ENCODE measurements around the gene FIGLA. TPM values are rescaled to one million over a fixed set of nuclear protein-coding genes. Genes with fewer than 3 reads are reported as not detected.

Gene FIGLA
- polyA plus RNA-seq, 1 donor, result not detected

DNA sequence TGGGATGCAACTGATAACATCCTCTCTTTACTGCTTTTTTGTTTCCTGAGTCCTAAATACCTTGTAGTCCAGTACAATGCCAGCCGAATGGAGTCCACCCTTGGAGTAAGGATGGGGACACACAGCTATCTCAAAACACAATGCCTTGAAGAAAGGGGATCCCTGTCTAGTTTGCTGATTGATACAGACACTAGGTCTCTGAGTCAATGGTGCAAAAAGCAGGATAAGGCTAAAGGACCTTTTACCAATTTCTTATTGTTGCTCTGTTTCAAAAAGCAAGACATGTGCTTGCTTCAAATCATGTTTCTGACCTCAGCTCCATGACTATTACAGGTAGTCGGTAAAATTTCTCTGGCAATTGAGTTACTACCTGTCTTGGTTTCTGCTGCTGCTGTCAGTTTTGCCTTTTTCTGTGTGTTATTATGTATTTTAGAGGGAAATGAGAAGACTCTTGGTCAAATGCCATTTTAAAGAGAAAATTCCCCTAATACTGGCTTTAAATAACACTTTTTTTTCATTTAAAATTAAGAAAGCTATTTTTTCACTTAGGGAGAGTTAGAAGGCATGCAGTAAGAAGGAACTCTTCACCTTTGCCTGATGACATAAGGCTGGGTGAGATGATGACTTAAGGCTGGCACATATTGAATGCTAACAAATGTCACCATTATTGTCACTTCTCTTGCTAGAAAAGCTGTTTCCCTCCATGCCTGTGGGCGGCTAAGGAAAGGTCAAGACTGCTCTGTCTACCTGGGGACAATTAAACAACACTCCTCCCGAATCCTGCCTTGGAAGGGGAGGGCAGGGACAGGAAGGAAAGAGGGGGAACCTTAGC, 4.9 kb upstream of the FIGLA start:
- Histone ChIP-seq H3K9me3 (ENCODE audit: control insufficient read depth, low read depth, low read length) (peaks cover under 1% of the 10 kb centered on the region), H3K36me3 (ENCODE audit: control insufficient read depth, insufficient read depth, low read length) (no peaks in the 10 kb centered on the region), H3K27me3 (ENCODE audit: control insufficient read depth, insufficient read depth, low read length) (peaks cover 39% of the 10 kb centered on the region), H3K4me1 (ENCODE audit: control insufficient read depth, insufficient read depth, low read length) (no peaks in the 10 kb centered on the region), H3K4me3 (ENCODE audit: low read length) (no peak overlapping the region), H3K27ac (ENCODE audit: low read length) (no peak overlapping the region)
- WGBS (ENCODE audit: insufficient coverage, low lambda C conversion rate), result no CpG with 5 or more reads among the region's 4 CpGs
- no peak for DNase-seq

DNA sequence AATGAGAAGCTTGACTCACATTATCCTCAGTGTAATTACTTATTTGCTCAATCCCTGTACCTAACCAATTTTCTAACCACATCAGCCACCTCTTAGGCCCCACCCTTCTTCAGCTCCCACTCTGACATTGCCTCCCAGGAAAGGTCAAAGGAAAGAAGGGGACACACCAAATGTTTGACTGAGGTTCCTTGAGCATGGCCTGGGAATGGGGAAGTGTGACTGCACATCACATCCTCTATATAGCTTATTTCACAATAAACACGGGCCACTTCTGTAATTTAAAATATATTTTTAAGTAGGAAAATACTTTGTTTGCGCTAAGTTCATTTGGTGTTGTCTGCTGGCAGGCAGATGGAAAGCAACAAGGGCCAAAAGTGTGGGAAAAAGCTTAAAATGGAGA, 3.0 kb upstream of the FIGLA start:
- H3K4me3 ChIP-seq (ENCODE audit: low read length), result no peak overlapping the region
- no peak for DNase-seq
- WGBS (ENCODE audit: insufficient coverage, low lambda C conversion rate), result 77% methylated on average over 2 of the region's 2 CpGs
- peaks cover 5% of the 10 kb centered on the region for H3K9me3 ChIP-seq (ENCODE audit: control insufficient read depth, low read depth, low read length)
- no peak overlapping the region for H3K27ac ChIP-seq (ENCODE audit: low read length)
- H3K36me3 ChIP-seq (ENCODE audit: control insufficient read depth, insufficient read depth, low read length), result no peaks in the 10 kb centered on the region
- peaks cover 54% of the 10 kb centered on the region for H3K27me3 ChIP-seq (ENCODE audit: control insufficient read depth, insufficient read depth, low read length)
- peaks cover 3% of the 10 kb centered on the region for H3K4me1 ChIP-seq (ENCODE audit: control insufficient read depth, insufficient read depth, low read length)

DNA sequence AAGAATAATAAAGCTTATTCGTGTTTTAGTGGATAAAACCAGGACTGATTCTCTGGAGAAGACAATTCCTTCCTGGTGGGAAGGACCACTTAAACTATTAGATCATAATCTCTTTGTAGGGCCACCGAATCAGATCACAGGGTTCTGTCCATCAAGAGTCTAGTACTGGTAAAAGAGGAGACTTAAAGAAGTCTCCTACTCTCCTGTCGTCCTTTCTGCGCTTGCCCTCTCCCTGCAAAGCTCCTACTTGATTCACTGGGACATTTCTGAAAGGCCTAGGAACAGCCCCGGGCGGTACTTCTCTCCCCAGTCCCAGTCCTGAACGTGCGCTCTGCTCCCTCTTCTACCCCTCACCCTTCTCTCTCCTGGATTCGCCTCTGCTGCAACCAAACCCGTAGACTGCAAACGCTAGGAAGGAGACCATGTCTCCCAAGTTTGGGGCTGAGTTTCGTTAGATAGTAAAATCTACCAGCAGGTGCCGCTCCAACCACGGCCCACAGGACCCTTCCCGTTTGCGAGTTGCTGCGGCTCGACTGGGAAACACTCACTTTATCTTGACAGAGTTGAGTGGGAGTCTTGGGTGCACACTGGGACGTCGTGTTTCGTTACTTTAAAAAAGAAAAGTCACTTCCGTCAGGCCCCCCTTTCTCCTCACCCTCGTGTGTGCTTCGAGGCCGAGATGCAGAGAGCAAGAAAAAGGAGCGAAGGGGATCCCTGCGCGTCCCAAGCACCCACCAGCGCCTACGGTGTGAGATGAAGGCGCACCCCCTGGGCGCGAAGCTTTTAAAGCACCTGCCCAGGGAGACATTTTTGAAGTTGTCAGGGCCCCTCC, 923 bp downstream of the FIGLA start:
- Histone ChIP-seq H3K4me1 (ENCODE audit: control insufficient read depth, insufficient read depth, low read length) (peaks cover 3% of the 10 kb centered on the region), H3K27ac (ENCODE audit: low read length) (no peak overlapping the region), H3K27me3 (ENCODE audit: control insufficient read depth, insufficient read depth, low read length) (peaks cover 76% of the 10 kb centered on the region), H3K4me3 (ENCODE audit: low read length) (no peak overlapping the region), H3K36me3 (ENCODE audit: control insufficient read depth, insufficient read depth, low read length) (no peaks in the 10 kb centered on the region), H3K9me3 (ENCODE audit: control insufficient read depth, low read depth, low read length) (peaks cover 5% of the 10 kb centered on the region)
- peak; percentile 17 to 41 for DNase-seq
- WGBS (ENCODE audit: insufficient coverage, low lambda C conversion rate), result no CpG with 5 or more reads among the region's 33 CpGs

DNA sequence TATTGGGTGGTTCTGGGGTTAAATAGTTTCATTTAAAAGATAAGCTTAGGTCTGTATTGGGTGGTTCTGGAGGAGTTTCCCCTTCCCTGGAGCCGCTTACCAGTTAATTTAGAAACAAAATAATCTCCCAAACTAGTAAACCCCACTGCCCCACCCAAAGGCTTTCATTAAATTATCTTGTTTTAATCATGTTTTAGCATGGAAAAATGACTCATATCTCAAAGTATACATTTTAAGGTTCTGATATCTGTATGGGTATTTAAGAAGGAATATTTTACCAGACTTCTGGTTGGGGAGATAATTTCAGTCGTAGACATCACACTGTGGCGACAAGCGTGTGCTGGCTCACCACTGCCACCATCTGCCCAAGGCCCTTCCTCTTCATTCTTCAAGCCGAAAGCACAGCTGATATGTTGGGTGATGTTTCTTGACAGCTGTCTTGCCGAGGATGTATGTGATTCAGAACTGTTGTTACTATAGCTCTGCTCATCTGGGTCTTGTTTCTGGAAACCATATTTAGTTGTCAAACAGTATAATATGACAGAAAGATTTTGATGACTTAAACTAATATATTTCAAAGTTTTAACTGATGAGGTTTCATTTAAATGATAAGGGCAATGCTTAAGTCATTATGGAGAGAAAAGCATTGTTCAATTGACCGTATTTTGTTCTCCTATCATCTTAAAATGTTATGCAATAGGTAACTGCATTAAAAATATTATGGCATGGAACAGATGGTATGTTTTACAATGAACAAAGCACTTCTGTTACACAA, 5.1 kb downstream of the FIGLA start:
- peaks cover 51% of the 10 kb centered on the region for H3K27me3 ChIP-seq (ENCODE audit: control insufficient read depth, insufficient read depth, low read length)
- peak in 1 of 2 donors; percentile 12 for DNase-seq
- H3K27ac ChIP-seq (ENCODE audit: low read length), result no peak overlapping the region
- H3K4me3 ChIP-seq (ENCODE audit: low read length), result no peak overlapping the region
- H3K4me1 ChIP-seq (ENCODE audit: control insufficient read depth, insufficient read depth, low read length), result peaks cover 3% of the 10 kb centered on the region
- H3K9me3 ChIP-seq (ENCODE audit: control insufficient read depth, low read depth, low read length), result peaks cover 5% of the 10 kb centered on the region
- WGBS (ENCODE audit: insufficient coverage, low lambda C conversion rate), result 50% methylated on average over 1 of the region's 7 CpGs
- H3K36me3 ChIP-seq (ENCODE audit: control insufficient read depth, insufficient read depth, low read length), result no peaks in the 10 kb centered on the region

DNA sequence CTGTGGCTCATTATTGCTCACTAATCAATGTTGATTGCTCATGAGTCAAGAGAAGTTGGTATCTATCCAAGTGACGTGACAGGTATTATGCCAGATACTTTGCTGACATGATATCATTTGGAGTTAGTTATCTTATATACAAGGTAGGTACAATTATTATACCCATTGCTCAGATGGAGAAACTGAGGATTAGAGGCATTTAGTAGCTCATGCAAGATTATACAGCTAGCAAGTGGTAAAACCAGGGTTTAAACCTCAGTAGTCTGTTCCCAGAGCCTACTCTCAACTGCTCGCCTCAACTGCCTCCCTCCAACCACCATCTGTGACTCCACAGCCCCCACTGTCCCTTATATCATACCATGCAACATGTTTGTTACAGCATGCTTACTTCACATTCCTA, 6.1 kb downstream of the FIGLA start:
- H3K27ac ChIP-seq (ENCODE audit: low read length), result no peak overlapping the region
- WGBS (ENCODE audit: insufficient coverage, low lambda C conversion rate), result no CpG with 5 or more reads among the region's 2 CpGs

DNA sequence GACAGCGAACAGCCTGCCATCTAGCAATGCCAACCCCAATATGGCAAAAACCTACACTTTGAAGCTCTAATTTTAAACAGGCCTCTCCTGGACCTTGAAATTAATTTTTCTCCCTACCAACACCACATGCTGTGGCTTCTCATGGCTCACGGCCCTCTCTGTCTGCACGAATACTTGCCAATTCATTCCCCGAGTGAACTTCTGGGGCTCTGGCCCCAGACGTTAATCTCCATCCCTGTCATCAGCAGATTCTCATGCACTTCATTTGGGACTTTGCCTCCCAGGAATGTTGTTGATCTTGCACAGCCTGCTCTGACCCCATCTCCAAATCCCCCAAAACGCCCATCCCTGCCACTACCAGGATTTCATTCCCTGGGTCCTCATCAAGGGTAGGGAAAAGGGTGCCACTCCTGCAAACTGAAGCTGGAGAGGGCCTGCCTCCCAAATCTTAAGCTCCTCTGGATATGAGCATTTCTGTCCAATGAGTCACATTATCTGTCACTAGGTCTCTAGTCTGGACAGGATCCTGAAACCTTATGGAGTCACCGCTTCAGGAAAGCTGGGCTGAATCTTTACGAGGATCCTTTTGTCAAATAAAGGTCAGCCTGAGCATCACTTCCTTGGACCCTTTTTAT, 10.4 kb downstream of the FIGLA start:
- Histone ChIP-seq H3K9me3 (ENCODE audit: control insufficient read depth, low read depth, low read length) (no peaks in the 10 kb centered on the region), H3K27ac (ENCODE audit: low read length) (no peak overlapping the region), H3K36me3 (ENCODE audit: control insufficient read depth, insufficient read depth, low read length) (no peaks in the 10 kb centered on the region), H3K4me3 (ENCODE audit: low read length) (no peak overlapping the region), H3K4me1 (ENCODE audit: control insufficient read depth, insufficient read depth, low read length) (no peaks in the 10 kb centered on the region), H3K27me3 (ENCODE audit: control insufficient read depth, insufficient read depth, low read length) (peaks cover 35% of the 10 kb centered on the region)
- DNase-seq, result no peak
- no CpG with 5 or more reads among the region's 8 CpGs for WGBS (ENCODE audit: insufficient coverage, low lambda C conversion rate)

More for the DNA sequence above, 6.1 kb downstream of the FIGLA start:
- no peak overlapping the region for H3K4me3 ChIP-seq (ENCODE audit: low read length)
- no peaks in the 10 kb centered on the region for H3K4me1 ChIP-seq (ENCODE audit: control insufficient read depth, insufficient read depth, low read length)
- peaks cover 49% of the 10 kb centered on the region for H3K27me3 ChIP-seq (ENCODE audit: control insufficient read depth, insufficient read depth, low read length)
- H3K9me3 ChIP-seq (ENCODE audit: control insufficient read depth, low read depth, low read length), result no peaks in the 10 kb centered on the region
- no peak for DNase-seq
- H3K36me3 ChIP-seq (ENCODE audit: control insufficient read depth, insufficient read depth, low read length), result no peaks in the 10 kb centered on the region

DNA sequence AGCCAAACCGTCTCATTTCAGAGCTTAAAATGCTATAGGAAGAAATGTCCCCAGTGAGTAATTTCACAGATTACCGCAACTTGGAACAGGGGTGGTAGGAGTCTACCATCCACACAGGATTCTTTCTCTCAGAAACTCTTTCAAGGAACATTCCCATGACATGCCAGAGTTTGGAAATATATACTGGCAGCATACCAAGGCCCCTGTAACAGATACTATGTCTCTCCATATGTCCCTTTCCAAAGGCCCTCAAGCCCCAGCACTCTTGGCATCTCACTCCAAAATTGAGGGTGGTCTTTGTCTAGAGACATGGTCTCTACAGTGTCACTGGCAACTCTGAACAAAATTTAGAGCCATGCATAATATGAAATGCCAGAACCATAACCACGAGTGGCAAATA, 11.0 kb downstream of the FIGLA start:
- Histone ChIP-seq H3K4me3 (ENCODE audit: low read length) (no peak overlapping the region), H3K27ac (ENCODE audit: low read length) (no peak overlapping the region), H3K9me3 (ENCODE audit: control insufficient read depth, low read depth, low read length) (no peaks in the 10 kb centered on the region), H3K4me1 (ENCODE audit: control insufficient read depth, insufficient read depth, low read length) (no peaks in the 10 kb centered on the region), H3K27me3 (ENCODE audit: control insufficient read depth, insufficient read depth, low read length) (peaks cover 40% of the 10 kb centered on the region), H3K36me3 (ENCODE audit: control insufficient read depth, insufficient read depth, low read length) (no peaks in the 10 kb centered on the region)
- WGBS (ENCODE audit: insufficient coverage, low lambda C conversion rate), result no CpG with 5 or more reads among the region's 3 CpGs
- no peak for DNase-seq

DNA sequence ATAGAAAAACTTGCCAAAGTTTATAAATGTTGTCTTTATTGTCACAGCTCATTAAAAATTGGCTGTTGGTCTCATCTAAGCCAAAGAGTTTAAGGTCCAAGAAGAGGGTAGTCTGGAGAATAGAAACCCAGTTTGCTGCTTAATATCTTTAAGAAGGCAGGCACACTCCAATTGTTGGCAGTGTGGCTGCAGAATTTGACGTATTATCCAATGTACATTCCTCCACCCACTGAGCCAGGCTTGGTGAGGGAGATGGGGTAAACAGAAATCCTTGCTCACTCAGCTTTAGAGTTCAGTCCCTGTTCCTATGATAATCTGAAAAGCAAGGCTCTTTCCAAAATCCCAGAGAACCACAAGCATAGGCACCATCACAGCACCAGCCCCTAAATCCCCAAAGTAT, 11.8 kb downstream of the FIGLA start:
- no peak for DNase-seq
- Histone ChIP-seq H3K27ac (ENCODE audit: low read length) (no peak overlapping the region), H3K9me3 (ENCODE audit: control insufficient read depth, low read depth, low read length) (no peaks in the 10 kb centered on the region), H3K4me1 (ENCODE audit: control insufficient read depth, insufficient read depth, low read length) (no peaks in the 10 kb centered on the region), H3K27me3 (ENCODE audit: control insufficient read depth, insufficient read depth, low read length) (peaks cover 43% of the 10 kb centered on the region), H3K4me3 (ENCODE audit: low read length) (no peak overlapping the region), H3K36me3 (ENCODE audit: control insufficient read depth, insufficient read depth, low read length) (no peaks in the 10 kb centered on the region)
- WGBS (ENCODE audit: insufficient coverage, low lambda C conversion rate), result no CpG with 5 or more reads among the region's 1 CpG

DNA sequence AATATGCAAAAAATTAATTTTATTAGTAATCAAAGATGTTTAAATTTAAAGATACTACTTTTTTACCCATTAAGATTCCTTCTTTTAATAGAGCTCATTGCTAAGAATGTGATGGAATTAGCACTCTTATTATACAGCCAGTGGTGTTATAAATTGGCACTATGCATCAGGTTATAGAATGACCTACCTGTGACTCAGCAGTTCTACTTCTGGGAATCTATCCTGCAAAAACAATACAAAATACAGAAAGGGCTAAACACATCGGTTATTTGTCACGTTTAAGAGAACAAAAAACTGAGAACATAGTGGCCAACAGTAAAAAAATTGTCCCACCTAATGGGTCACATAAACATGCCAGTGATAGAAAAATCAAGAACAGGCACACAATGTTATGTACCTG, 13.0 kb downstream of the FIGLA start:
- H3K4me3 ChIP-seq (ENCODE audit: low read length), result no peak overlapping the region
- H3K27me3 ChIP-seq (ENCODE audit: control insufficient read depth, insufficient read depth, low read length), result peaks cover 54% of the 10 kb centered on the region
- H3K36me3 ChIP-seq (ENCODE audit: control insufficient read depth, insufficient read depth, low read length), result no peaks in the 10 kb centered on the region
- H3K4me1 ChIP-seq (ENCODE audit: control insufficient read depth, insufficient read depth, low read length), result no peaks in the 10 kb centered on the region
- WGBS (ENCODE audit: insufficient coverage, low lambda C conversion rate), result 75% methylated on average over 2 of the region's 2 CpGs
- no peak for DNase-seq
- H3K9me3 ChIP-seq (ENCODE audit: control insufficient read depth, low read depth, low read length), result no peaks in the 10 kb centered on the region
- H3K27ac ChIP-seq (ENCODE audit: low read length), result no peak overlapping the region

DNA sequence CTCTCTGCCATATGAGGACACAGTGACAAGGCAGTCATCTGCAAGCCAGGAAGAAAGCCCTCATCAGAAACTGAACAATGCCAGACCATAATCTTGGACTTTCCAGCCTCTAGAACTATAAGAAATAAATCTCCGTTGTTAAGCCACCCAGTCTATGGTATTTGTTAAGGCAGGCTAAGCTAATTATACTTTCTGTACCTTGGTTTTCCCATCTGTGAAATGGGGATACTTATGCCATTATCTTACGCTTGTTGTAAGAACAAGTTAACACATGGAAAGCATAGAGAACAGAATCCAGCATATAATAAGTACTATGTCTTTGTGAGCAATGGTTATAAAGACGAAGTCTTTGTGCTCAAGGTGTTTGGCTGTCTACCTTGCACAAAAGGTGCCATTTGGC, 14.2 kb downstream of the FIGLA start:
- no CpG with 5 or more reads among the region's 3 CpGs for WGBS (ENCODE audit: insufficient coverage, low lambda C conversion rate)
- Histone ChIP-seq H3K27ac (ENCODE audit: low read length) (no peak overlapping the region), H3K36me3 (ENCODE audit: control insufficient read depth, insufficient read depth, low read length) (no peaks in the 10 kb centered on the region), H3K27me3 (ENCODE audit: control insufficient read depth, insufficient read depth, low read length) (peaks cover 61% of the 10 kb centered on the region), H3K9me3 (ENCODE audit: control insufficient read depth, low read depth, low read length) (no peaks in the 10 kb centered on the region), H3K4me3 (ENCODE audit: low read length) (no peak overlapping the region), H3K4me1 (ENCODE audit: control insufficient read depth, insufficient read depth, low read length) (no peaks in the 10 kb centered on the region)
- no peak for DNase-seq

Measured in large intestine (tissue), 3 donors.